Stimulated activated CD4-positive, alpha-beta T cell treated with anti-CD3 and anti-CD28 coated beads, Interleukin-12 subunit alpha, Interleukin-12 subunit beta, amount 100 ng/mL, for 24 hours (primary cell): ENCODE data around the gene CIAO2A.
"Not testable (repeated sequence)": the region's sequence is repeated elsewhere in the genome, so short reads cannot be mapped to it uniquely, and the experiment has no call there.

ENCODE experiments used
- DNase-seq, 2 experiments: peaks; one replicate each; pipeline ENCODE4 v3.0.0-alpha.2; 2020; ENCODE audit warnings: low read depth in 2 of 2

Gene CIAO2A

DNA sequence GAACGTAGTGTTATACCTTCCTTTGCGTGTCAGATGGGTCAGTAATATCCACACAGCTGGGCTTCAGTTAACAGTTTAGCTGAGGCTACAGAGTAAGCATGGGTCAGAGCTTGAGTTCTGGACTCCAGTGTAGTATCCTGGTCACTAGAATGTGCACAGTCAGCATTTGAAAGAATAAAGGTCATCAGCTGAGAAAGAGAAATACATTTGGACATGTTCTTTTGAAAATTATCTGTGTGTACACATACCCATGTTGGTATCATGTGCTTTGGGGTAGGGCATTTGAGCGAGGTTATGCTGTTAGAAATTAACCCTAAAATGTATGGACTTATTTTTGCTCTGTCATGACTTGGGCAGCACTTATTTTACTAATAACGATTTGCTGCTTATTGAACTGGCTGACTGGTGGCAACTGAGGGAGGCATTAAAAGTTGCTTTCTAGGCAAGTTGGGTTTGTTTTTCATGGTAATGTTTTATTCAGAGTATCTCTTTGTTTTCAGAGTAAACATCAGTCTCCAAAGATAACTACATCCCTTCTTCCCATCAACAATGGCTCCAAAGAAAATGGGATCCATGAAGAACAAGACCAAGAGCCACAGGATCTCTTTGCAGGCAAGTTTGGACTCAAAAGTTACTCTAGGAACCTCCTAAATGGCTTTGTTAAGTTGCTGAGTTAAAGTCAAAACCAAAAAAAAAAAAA is 18.6 kb upstream of the CIAO2A start:
- DNase-seq: no peak

DNA sequence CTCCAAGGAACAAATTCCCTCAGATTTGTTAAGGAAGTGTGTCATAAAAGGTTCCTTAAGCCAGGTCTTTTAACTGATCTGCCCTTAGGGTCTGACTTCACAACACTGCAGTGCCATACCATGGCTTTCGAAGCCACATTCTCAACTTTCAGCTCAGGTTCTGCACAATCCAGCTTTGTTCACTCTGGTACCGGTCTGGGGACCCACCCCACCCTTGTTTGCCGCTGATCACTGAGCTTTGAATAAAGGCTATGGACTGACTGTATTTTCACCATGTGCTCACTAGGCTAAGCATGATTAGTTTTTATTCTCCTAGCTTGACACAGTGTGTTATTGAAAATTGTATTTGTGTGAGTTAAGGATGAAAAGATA is 18.0 kb upstream of the CIAO2A start:
- no peak for DNase-seq

DNA sequence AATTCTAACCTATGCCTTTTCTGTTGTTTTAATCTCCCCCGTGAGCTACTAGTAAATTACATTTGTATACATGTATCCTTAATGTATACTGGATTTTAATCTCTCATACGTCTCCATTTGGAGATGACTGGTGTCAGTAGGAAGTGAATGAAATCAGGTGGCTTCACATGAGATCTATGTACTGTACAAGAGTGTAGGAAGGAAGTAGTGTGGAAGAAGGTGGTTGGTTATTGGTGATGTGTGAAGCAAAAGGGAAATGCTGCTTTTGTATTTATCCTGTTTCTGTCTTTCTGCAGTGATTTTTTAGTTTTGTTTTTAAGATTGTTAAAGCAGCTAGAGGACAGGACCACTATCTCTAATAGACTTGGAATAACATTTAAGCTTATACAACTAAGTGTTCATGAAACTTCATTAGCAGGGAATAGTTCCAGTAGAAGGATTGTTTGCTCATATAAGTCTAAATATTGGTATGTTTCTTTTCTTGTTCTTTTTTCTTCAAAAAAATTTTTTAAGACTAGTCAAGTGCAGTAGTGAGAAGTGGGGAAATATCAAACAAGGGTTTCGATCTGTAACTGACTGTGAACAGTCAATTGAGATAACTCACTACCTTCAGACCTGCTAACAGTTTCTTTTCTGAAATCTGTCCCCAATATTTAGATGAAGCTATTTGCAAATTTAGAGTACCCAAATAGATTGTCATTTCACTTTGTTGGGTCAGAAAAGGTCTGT is 17.5 kb upstream of the CIAO2A start:
- DNase-seq: no peak

DNA sequence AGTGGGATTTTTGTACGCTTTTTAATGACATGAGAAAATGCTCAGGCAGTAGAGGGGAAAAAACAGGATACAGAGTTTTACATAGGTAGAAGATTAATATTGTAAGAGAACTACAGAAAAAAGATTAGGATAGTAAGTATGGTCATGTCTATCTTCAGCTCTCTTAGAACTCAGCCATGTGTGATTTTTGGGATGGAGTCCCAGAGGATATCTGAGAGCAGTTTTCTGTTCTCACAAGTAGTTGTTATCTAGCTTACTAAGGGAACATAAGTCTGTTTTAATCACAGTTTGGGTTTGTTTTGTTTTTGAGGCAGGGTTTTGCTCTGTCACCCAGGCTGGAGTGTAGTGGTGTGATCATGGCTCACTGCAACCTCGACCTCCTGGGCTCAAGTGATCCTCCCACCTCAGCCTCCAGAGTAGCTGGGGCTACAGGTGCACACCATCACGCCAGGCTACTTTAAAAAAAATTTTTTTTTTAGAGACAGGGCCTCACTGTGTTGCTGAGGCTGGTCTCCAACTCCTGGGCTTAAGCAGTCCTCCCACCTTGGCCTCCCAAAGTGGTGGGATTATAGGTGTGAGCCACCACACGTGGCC is 16.6 kb upstream of the CIAO2A start:
- DNase-seq: not testable (repeated sequence)

DNA sequence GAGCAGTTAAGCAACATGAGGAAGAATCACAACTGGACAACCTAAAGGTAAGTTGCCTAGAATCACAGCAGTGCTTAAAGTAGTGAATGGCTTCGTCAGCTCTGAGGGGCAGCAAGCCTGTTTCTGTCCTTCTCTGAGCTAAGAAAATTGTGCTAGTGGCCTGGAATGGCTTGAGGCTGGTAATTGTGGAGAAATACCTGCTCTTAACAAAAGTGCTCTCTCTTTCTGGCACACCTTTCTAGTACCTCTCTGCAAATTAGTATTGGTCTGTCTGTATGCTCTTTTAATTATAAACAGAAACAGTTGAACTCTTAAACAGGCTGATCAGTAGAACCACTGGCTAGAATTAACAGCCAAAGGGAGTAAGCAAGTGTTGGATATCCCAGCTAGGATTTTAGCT is 13.7 kb upstream of the CIAO2A start:
- DNase-seq: no peak

DNA sequence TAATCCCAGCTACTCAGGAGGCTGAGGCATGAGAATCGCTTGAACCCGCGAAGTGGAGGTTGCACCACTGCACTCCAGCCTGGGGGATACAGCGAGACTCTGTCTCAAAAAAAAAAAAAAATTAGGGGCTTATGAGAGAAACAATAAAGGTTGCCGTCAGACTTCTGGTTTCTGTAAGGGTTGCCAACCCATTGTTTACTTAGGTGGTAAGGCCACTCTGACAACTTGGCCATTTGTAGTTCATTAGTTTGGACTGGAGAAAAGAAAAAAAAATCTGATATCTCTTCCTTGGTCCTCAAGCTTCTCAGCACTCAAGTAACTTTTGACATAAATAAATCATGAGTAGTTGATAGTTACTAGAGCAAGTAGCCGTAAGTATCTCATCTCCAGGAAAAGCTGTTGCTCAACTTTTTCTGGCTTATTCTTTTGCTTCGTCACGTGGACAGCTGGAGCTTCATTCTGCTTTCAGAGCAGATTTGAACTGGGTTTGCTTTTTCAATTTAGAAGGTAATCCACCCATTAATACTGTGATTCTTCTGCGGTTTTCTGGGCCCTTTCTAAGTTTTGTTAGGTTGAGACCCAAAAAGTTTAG is 11.6 kb upstream of the CIAO2A start:
- DNase-seq: no peak

DNA sequence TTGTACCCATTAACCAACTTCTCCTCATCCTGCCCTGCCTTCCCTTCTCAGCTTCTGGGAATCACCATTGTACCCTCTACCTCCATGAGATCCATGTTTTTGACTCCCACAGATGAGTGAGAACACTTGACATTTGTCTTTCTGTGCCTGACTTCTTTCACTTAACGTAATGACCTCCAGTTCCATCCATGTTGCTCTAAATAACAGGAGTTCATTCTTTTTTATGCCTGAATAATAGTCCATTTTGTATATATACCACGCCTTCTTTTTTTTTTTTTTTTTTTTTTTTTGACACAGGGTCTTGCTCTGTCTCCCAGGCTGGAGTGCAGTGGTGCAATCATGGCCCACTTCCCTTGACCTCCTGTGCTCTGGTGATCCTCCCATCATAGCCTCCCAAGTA is 8.9 kb upstream of the CIAO2A start:
- DNase-seq: no peak

DNA sequence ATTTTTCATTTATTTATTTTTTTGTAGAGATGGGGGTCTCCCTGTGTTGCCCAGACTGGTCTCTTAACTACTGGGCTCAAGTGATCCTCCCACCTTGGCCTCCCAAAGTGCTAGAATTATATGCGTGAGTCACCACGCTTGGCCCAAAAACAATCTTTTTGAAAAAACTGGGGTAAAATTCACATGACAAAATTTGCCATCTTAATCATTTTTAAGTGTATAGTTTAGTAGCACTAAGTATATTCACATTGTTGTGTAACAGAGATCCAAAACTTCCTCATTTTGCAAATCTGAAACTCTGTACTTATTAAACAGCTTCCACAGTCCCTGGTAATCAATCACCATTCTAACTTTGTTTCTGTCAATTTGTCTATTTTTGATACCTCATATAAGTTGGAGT is 7.3 kb upstream of the CIAO2A start:
- DNase-seq: no peak

DNA sequence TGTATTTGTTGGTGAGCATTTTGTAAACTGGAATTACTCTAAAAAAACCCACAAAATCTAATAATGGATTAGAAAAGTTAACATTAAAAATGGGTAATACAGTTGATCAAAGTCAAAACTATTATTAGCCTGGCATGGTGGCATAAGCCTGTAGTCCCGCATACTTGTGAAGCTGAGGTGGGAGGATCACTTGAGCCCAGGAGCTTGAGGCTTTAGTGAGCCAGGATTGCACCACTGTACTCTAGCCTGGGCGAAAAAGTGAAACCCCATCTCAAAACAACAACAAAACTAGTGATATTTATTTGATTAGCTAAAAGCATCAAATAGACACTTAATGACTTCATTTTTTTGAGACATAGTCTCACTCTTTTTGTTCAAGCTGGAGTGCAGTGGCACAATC is 5.7 kb upstream of the CIAO2A start:
- no peak for DNase-seq

DNA sequence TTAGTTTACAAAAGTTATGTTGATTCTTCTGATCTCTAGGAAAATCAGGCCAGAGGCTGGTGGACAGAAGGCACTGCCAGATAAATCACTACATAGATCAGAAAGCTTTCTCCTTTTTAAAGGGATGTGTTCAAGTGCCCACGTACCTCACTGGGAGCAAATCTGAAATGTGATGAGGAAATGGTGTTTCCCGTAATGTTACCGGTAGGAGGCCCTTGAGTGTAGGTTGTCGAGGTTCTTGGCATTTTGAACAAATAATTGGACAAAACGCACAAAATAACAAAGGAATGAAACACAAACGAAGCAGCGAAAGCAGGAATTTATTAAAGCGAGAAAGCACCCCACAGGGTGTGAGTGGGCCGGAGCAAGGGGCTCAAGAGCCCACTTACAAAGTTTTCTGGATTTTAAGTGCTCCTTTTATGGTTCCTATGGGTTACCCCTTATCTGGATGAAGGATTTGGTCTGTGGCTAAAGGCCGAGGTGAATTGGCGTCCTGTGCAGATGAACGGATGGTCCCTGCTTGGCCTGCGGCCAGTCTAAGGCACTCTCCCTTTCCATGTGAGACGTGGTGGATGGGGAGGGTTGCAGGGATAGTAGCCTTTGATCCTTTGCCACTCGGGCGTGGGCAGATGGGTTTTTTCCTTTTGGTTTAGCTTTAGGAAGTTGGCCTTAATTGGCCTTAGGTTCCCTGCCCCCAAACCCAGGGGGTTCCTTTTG is 3.2 kb upstream of the CIAO2A start:
- DNase-seq: no peak

DNA sequence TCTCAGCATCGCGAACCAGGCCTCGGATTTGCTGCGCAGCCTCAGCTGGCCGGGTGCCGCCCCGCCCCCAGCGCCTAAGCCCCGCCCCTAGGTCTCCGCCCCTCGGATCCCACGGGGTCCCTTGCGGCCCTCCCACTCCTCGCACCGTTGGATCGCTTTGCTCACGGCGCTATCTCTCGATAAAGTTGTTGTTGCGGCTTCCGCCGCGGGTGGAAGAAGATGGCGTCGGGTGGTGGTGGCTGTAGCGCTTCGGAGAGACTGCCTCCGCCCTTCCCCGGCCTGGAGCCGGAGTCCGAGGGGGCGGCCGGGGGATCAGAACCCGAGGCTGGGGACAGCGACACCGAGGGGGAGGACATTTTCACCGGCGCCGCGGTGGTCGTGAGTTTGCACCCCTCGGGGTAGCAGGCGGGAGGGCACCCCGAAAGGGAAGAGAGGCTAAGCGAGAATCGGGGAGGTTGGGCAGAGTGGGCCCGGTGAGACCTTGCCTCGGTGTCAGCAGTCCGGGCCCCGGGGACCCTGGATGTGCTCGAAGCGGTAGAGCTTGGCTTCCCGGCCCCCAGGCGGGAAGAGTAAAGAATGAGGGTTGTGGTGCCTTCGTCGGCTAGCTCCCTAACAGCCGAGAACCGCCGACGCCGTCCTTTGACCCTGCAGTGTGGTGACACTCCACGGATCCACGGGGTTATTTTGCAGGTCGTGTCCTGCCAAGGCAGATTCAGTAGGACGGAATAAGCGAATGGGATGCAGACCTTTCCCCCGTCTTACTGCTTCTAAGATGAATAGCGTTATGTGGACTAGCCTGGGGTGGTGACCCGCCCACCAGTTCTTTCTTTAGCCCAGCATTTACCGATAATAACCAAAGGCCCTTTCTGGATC is 2.4 kb upstream of the CIAO2A start, which contains the start of gene SNX1:
SNX1 (plus strand) TSS at position 188 of the 873 bp plus-strand sequence; CDS start at position 220, 32 bp downstream.
- peak; percentile 96 to 98 for DNase-seq

DNA sequence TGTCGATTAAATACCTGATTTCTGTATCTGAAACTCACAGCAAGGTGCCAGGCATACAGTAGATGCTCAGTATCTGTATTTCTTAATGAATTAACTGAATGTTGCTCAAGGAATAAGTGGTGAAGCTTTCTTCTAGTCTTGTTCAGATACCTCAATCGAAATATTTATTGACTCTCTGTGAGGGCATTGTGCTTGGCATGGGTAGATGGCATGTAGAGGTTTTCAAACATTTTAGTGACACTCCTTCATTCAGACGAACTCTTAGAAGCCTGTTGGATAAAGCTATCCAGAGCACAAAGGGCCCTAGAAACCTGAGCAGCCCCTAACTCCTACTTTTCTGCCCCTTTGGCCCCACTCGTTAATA is 1.8 kb upstream of the CIAO2A start:
- DNase-seq: no peak

DNA sequence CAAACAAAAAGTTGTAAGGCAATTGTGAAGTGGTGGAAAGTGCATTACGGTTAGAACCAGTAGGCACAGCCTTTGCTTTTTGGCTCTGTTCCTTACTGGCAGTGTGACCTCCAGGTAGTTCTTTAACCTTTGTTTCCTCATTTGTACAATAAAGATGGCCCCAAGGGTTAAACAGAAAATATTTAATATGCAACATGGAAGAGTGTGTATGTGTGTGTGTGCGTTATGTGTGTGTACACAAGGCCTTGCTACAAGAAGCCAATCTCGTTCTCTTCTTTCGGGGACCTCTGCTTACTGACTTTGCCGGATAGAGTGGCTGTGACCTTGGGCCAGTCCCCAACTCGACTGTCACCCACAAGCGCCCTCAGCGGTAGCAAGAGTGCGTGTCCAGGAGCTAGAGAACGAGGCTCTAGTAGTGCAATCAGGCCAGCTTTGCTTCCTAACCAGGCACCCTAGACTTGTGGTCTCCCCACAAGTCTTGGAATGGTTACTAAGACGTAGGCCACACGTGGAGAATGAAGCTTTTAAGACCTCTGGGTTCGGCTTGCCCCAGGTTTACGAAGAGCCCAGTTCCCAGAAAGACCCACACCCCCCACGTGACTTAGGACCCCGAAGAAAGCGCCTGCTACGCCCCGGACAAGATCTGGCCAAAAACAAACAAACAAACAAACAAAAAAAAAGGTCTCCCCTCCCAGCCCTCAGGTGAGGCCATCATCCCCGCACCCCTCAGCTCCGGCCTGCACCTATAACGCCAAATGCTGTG is 593 bp downstream of the CIAO2A start:
- peak; percentile 7 to 21 for DNase-seq

DNA sequence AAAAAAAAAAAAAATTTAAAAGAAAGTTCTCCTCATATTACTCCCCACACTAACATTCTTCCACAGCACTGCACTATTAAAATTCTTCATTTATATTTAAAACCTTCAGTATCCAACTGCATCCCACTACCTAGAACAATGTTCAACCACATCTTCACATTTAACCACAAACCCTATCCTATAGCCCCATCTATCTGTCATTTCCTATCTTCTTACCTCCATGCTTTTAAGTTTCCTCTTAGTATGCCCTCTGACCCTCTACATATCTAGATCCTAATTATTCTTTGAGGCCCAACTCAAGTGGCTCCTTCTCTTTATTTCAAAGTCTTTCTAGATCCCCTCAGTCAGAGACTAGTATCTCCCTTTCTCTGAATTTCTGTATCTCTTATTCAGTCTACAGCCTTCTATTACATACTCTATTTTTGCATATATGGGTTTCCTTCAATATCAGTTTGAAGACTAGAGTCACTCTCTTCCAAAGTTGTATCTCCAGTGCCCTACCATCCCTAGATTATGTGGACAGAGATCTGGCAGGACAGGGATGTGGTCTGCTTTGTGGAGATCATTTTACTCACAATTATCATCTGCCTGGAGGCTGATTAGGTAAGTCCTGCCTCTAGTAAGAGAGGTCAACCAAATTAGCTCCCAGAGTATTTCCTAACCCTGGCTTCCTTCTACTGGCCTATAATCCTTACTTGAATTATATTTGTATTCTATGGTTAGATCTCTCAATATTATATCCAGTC is 1.4 kb downstream of the CIAO2A start:
- DNase-seq: no peak

DNA sequence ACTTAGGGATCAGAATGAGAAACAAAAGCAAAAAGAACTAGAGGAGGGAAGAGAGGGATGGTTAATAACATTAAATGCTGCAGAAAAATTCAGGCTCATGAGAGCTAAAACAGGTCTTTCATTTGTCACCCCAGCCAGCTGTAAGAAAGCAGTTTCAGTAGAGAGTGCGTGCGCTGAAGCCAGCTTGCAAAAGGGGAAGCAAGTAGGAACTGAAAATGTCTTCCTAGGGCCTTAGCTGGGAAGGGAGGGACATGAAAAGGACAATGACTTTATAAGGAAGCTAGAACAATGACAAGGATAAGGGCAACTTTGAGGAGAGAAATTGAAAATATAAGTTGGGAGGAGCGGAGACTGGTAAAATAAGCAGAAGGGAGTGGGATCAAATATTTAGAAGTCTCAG is 3.1 kb downstream of the CIAO2A start:
- no peak for DNase-seq

DNA sequence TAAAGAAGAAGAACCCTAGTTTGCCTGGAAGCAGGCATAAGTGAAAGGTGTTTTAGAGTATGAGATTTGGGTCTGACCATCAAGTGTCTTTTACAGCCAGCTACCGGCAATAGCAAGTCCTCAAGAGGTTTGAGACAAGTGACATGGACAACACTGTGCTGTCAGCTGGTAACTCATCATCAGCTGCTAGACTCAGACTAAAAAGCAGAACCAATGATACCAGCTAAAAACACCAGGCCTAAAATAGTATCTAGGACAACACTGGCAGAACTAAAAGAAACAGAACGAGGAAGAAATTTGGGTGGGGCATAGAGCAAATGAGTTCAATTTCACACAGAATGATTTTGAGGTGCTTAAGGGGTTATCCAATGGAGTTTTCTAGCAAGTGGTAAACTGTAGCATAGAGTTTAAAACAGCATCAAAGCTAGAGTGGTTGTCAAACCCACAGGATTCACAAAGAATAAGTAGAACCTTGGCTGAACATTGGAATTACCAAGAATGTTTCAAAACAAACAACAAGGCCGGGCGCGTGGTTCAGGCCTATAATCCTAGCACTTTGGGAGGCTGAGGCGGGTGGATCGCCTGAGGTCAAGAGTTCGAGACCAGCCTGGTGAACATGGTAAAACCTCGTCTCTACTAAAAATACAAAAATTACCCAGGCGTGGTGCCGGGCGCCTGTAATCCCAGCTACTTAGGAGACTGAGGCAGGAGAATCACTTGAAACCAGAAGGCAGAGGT is 3.9 kb downstream of the CIAO2A start:
- DNase-seq: no peak

DNA sequence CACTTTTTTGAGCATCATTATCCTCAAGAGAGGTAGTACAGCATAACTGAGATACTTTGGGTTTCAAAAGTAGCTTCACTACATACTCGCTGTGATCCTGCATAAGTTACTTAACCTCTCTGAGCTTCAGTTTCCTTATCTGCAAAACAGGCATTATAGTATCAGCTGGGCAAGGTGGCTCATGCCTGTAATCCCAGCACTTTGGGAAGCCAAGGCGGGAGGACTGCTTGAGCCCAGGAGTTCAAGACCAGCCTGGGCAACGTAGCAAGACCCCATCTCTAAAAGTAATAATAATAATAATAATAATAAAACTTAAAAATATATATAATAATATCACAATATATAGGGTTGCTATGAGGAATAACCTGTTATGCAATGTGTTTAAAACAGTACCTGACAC is 10.9 kb downstream of the CIAO2A start:
- no peak for DNase-seq

DNA sequence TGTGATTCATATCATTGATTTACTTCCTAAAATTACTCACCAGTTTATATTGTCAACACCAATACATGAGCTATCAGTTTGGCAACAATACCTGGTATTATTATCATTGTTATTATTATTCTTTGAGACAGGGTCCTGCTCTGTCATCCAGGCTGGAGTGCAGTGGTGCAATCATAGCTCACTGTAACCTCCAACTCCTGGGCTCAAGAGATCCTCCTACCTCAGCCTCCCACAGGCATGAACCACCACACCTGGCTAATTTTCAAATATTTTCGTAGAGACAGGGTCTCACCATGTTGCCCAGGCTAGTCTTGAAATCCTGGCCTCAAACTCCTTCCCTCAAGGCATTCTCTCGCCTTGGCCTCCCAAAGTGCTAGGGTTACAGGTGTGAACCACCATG is 20.1 kb downstream of the CIAO2A start:
- not testable (repeated sequence) for DNase-seq

DNA sequence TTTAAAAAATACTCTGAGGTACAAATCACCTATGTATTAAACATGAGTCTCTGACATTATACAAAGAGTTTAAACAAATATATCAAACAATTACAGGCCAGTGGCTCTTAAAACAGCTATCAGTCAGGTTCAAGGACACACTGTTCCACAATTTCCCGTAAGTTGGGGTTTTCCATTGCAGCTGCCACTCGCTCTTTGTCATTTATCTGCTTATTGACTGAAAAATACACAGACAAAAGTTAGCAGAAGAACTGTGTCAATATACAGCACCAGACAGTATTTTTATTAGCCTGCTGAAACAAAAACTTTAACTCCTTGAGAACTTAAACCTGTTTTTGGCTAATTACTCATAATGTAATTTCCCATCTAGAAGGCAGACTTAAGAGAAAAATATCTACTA is 20.8 kb downstream of the CIAO2A start:
- no peak for DNase-seq
